HFF-Myc (cell line): ENCODE results near the gene FOXJ2.
"Not testable (repeated sequence)": the region's sequence is repeated elsewhere in the genome, so short reads cannot be mapped to it uniquely, and the experiment has no call there.

Experiments
- DNase-seq: peaks from one replicate; pipeline ENCODE4 v3.0.0-alpha.2; 2011; ENCODE audit warnings: low read depth; ENCODE audit errors: extremely low read depth
- H3K4me3 ChIP-seq: replicated peaks from 2 replicates; pipeline ENCODE4 v1.5.1; 2011; ENCODE audit warnings: low read depth, mild to moderate bottlenecking, control low read depth, low read length
- CTCF ChIP-seq: IDR thresholded peaks from 2 replicates; pipeline ENCODE4 v1.5.1; 2012; ENCODE audit warnings: mild to moderate bottlenecking, low read depth, low read length, control low read depth; ENCODE audit errors: missing control alignments

The FOXJ2 gene

GRCh38 chr12:8018666-8019581, 13.6 kb upstream of the FOXJ2 start:
- no peak for TF ChIP-seq CTCF
- no peak for DNase-seq
- H3K4me3 ChIP-seq, result peak overlapping the region; percentile 36

- peak overlapping the region; percentile 62 for H3K4me3 ChIP-seq
- no peak for TF ChIP-seq CTCF
- DNase-seq, result peak; percentile 98
These were observed 6.1 kb upstream of the FOXJ2 start for GRCh38 chr12:8026291-8026900.

GRCh38 chr12:8027856-8028255, 4.7 kb upstream of the FOXJ2 start:
- no peak for TF ChIP-seq CTCF
- no peak for DNase-seq
- H3K4me3 ChIP-seq, result no peak overlapping the region

GRCh38 chr12:8028267-8028666, 4.2 kb upstream of the FOXJ2 start:
- DNase-seq, result no peak
- H3K4me3 ChIP-seq, result no peak overlapping the region

GRCh38 chr12:8030189-8030588, 2.3 kb upstream of the FOXJ2 start:
- no peak overlapping the region for H3K4me3 ChIP-seq
- no peak for DNase-seq
- no peak for TF ChIP-seq CTCF

More at GRCh38 chr12:8028267-8028666, 4.2 kb upstream of the FOXJ2 start:
- TF ChIP-seq CTCF, result no peak

- DNase-seq, H3K4me3 ChIP-seq: not testable (repeated sequence)
These were observed 1.5 kb upstream of the FOXJ2 start for GRCh38 chr12:8031017-8031416.

GRCh38 chr12:8031872-8032241, 659 bp upstream of the FOXJ2 start:
- peak overlapping the region; percentile 83 for H3K4me3 ChIP-seq
- no peak for DNase-seq
- TF ChIP-seq CTCF, result no peak
